GM18951 (cell line): ENCODE results near the gene LMO7.

Experiments
- POLR2A ChIP-seq: IDR thresholded peaks from 4 replicates; pipeline ENCODE4 v1.6.1; 2011; ENCODE audit warnings: mild to moderate bottlenecking; ENCODE audit not compliant: insufficient read length, insufficient read depth; ENCODE audit errors: extremely low read depth
- in situ Hi-C: fragments of 300-500 bp; cut with MboI; formaldehyde crosslinking; loops from one replicate; pipeline ENCODE4 v1.12.0; 2022; ENCODE audit warnings: low sequenced_read_pairs, mixed read lengths, inconsistent platforms; ENCODE audit not compliant: unreplicated experiment

LMO7 gene

DNA sequence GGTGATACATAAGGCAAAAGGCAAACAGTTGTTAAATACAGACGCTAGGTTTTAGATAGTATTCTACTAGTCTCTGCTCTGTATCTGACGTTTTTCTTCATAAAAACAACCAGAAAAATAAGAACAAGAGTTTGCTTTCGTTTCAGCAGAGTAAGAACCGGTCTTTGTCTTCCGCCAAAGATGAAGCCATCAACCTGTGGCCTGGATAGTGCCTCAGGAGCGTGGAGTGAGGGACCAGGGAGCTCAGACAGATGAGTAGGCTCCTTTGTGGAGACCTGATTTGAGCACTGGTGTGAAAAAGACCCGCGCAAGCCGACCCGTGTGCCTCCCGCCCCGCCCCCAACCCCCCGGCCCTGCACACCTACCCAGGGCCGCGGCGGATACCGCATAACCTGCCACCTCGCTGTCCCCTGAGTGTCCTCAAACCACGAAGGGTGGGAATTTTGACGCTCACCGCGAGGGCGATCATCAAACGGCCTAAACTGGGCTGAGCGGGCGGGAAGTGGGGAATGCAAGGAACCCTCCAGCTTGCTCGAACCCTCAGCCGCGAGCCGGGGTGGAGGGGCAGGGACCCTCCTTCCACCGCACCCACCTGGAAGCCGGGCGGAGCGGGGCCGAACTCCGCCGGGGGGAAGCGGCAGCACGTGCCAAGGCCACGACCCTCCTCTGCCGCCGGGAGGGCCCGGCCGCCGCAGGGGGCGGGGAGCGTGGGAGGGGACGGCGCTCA lies 866 bp upstream of the LMO7 start:
- no peak for TF ChIP-seq POLR2A
- in situ Hi-C loops = no loop called here

DNA sequence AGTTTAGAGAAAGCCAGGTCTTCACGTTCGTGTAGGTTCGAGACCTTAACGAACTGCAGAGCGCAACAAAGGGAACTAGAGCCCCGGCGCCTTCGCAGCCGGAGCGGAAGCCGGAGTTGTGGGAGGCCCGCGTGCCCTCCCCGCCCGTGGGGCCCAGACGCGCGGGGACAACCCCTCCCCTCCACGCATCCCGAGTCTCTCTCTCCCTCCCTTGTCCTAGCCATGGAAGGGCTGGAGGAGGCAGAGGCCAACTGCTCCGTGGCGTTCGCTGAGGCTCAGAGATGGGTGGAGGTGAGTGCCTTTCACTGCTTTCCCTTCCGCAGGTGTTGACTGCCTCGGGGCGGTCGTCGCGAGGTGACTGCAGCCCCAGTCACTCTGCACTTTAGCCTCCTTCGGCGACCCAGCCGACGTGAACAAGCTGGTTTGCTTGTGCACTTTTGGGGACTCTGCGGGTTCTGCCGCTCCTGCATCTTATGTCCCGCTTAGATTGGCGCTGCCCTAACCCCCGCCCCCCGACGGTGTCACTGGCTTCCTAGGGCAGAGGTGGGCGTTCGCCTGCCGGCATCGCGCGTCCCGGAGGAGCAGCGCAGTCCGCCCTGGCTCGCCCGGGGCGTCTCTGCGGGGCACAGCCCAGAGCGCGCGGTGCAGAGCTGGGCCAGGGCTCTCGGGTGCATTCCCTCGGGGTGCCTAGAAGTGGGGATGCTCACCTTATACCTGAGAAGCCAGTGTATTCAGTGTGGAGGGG lies 478 bp downstream of the LMO7 start:
- in situ Hi-C loops = no loop called here
- TF ChIP-seq POLR2A = no peak

DNA sequence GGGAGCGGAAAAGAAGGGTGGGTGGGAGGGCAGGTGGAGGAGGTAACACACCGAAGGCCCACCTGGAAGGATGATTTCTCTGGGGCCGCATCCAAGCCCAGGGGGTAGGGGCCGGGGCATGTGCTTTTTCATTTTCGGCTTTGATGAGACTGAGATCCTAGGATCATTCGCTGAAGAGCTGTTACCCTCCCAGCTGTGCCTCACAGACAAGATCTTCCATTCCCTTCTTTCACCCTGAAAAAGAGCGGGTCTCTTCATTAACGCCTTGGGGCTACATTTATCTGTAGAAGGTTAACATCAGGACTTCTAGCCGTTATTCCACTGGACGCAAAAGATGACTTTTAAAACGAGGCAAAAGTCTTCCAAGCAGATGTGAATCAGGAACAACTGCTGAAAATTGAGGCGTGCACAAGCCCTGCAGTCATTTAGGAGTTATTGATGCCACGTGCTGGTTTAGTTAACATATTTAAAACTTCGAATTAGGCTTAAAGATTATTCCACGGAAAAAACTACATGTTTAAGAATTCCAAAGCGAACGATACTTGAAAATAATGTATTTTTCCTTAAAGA lies 1.1 kb downstream of the LMO7 start:
- in situ Hi-C loops = no loop called here
- TF ChIP-seq POLR2A = no peak

DNA sequence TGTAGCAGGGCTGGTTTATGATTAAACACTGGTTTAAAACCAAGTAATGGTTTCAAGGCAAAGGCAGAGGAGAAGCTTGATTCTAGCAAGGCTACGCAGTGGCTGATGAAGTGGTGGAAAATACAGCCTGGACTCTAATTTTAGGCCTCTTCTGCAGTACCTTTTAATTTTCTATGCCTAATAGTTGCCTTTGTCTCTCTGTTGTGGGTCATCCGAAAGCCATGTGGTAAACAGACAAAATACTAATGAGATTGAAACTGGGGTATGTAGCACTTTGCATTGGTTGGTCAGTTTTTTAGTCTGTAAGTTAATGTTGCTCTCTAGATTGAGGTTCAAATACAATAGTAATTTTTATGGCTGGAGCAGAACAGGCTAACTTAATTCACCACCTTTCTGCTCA lies 3.3 kb downstream of the LMO7 start:
- in situ Hi-C loops = no loop called here

DNA sequence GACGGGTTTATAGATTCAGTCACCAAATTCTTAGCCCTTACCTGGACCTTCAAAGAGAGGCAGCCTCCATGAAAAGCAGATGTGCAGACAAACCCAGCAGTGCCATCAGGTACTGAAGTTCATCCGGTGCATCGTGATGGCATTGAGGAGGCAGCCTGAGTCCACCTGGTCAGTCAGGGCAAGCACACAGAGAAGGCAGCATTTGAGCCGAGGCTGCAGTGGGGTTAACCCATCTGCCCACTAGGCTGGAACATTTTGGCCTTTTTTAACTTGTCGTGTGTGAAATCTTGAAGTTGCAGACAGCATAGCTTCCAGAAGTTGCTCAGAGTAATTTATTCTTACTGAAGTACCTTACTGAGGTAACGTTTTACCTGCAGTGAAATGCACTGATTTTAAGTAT lies 4.9 kb downstream of the LMO7 start:
- in situ Hi-C loops = no loop called here
- no peak for TF ChIP-seq POLR2A

More for the DNA sequence above, 3.3 kb downstream of the LMO7 start:
- TF ChIP-seq POLR2A = no peak

DNA sequence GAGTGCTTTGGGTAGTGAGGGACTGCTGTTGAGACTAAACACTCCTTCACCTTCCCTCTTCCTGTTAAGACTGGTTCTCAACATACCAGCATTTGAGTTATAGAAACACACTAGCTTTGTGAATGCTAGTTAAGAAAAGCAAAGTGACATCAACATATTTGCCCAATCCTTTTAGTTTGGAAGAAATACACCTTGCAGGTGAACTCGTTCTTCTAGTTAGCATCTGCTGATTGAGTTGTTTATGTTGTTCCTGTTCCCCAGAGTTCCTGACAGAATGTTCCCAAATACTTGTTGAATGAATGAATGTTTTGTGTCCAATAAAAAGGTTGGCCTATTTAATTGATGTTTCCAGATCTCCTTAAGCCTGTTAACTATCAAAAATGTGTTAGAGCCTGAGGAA lies 7.1 kb downstream of the LMO7 start:
- TF ChIP-seq POLR2A = no peak
- in situ Hi-C loops = no loop called here

DNA sequence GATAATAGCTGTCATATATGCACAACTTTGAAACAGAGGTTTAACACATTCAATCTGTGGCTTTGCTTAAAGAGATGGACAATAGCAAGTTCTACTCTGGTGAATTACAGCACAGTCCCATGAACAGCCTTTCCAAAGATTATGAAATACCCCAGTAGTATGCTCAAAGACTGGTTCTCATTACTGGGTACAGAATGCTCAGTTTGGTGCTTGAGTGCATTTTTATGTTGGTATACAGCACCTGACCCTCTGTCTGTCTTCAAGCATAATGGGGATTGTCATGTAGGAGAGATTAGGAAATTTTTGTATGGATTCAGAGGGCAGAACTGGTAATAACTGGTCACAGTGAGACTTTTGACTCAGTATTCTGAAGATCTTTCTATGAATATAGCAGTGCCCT lies 7.6 kb downstream of the LMO7 start:
- in situ Hi-C loops = no loop called here
- no peak for TF ChIP-seq POLR2A

DNA sequence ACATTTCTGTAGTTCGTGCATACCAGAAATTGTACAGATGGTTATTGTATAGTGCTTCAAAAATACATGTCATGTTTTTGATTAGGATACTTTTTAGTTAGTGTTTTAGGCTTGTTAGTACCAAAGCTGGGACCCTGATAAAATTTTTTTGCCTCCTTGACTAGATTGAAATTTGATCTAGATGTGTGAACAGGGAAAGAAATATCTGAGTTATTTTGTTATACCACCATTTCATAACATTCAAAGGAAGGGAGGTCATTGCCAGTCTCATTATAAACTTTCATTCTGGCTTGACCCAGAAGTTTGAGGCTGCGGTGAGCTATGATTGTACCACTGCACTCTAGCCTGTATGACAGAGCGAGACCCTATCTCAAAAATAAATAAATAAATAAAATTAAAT lies 9.0 kb downstream of the LMO7 start:
- in situ Hi-C loops = no loop called here
- TF ChIP-seq POLR2A = no peak

DNA sequence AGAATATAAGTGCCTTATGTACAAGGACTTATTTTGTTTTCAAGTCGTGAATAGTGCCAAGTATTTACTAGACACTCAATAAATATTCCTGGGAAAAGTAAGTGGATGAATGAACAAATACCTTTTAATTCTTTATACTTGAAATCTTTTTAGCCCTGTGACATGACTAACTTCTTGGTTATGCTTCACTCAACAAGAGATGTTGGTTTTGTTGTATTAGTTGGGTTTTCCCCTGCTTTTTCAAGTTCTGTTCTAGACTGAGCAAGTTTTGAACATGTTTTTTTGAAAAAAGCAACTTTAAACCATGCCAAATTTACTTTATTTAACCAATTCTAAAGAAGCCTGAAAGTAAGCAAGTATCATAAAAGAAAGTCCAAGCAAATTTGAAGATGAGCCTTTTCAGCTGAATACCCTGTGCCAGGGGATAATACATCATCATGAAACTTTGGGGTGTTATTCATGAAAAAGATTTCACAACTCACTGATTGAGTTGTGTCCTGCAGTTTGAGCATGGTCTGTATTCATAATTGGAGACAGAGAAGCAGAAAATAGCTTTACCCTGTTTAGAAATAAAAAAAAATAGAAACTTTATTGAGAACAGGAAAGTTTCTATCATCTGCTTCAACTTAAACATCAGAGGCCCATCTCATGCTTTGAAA lies 11.1 kb downstream of the LMO7 start:
- no peak for TF ChIP-seq POLR2A
- in situ Hi-C loops = no loop called here

DNA sequence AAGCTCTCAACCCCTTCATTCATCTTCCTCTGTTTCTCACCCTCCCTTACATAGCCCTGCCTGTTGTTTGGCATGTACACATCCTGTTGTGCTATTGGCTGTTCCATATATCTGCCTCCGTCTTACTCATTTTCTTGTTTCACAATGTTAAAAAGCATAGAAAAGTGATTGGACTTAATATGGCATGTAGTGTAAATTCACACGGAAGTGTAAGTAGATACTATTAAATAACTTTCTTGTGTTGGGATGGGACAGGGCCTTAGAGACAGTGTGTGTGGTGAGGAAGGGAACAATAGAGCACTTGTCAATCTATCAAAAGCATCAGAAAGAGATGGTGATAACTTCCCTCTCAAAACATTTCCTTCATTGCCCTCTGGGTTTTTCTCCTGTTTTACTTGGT lies 12.3 kb downstream of the LMO7 start:
- TF ChIP-seq POLR2A = no peak
- in situ Hi-C loops = no loop called here

DNA sequence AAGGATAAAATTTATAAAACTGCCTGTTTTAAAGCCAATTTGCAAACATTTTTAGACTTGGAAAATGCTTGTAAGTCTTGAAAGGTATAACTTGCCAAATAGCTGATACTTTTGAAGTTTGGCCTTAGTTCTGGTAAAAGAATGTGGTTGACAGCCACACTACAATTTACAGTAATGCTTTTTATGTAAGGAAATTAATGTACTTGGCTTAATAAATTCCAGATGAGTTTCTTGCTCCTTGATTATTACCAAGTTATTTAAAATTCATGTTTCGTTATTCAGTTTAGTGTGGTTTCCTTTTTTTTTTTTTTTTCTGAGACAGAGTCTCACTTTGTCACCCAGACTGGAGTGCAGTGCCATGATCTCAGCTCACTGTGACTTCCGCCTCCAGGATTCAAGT lies 14.9 kb downstream of the LMO7 start:
- in situ Hi-C loops = no loop called here
- TF ChIP-seq POLR2A = no peak

DNA sequence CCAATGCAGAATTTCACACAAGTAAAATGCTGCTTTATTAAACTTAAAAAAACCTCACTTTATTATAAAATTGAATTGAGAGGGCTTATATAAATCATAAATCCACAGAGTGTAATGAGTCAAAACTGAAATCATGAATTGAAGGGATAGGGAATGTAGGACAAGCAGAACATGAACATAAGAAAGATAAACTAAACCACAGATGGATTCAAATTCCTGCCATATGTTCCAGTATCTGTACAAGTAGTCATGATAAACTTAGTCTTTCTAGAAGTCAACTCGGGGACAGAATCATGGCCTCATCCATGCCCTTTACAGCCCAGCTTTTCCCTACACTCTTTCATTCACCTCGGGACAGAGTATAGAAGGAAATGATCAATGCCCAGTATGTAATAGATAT lies 16.6 kb downstream of the LMO7 start:
- no peak for TF ChIP-seq POLR2A
- in situ Hi-C loops = no loop called here

DNA sequence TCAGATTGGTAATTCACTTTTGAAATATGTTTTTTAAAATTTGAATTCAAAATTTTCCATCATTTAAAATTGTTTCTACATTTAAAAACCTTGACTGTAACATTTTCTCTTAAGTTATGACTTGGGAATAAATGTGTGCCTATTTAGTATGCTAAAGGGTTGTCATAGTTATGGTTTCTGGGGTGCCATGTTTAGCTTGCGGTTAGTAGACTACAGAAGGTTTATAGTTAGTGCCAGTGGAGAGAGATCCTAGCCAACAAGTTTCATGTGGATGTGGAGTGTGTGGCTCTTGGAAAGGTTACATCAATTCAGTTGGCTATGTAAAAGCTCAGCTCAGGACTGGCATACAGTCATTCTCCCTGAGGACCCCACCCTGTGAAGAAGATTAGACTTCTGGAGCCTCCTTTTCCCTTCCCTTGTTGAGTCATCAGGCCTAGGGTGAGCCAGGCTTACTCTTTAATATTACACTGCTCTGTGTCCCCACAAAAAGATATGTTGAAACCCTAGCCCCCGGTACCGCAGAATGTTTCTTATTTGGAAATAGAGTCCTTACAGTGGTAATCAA lies 20.4 kb downstream of the LMO7 start:
- in situ Hi-C loops = no loop called here
- TF ChIP-seq POLR2A = no peak
